ENCODE results near the gene ESRRG.

Gene ESRRG

DNA sequence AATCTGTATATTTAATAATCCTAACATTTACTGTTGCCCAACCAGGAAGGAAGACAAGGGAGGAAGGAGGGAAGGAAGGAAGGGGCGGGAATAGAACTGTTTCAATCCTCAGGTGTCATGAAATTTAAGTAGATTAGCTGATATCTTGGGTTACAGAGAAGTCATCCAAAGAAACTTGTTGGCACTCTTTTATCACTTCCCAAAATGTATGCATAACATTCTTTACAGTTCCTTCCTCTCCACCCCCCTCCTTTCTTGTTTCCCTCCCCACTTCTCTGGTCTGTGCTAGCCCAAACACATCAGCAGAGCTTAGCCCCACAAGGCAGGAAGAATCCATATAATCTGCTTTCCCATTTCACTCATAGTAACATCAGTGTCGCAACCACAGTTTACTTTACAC lies 110.9 kb downstream of the ESRRG start:
- no peak for DNase-seq (ENCODE audit: low read depth in 1 of 2, low spot score in 1 of 2)
- TF ChIP-seq JUND (IDR thresholded peaks at IDR 0.05; ENCODE audit: low read depth), result no peak
- in situ Hi-C loops (cut with HindIII; ENCODE audit: low pct_unique_long_range_greater_than_20kb, low sequenced_read_pairs), result no loop called here

DNA sequence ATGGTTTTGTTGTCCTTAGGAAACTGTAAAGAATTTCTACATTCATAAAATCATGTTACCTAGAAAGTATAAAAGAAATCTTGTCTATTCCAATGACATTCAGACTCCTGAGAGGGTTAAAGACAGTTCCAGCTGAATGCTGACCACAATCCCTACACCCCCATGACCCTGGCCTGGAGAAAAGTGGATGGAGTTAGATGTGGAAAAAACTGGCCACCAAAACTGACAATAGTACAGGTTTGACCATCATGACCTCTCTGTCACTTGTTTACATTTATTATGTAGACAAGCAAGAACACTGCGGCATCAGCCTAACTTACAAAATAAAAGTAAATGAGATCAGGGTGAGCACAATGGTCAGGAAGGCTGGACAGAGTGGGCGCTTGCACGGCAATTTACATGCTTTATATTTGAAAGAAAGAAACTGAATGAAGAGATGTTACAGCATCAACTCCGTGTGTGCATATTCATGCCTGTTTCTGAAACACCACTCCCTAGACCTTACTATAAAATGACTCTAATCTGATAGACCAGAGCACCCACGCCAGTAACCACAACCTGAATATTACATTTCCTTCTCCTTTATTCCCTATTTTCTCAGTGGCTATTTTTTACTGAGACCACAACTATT lies 116.0 kb downstream of the ESRRG start:
- in situ Hi-C loops (cut with HindIII; ENCODE audit: low pct_unique_long_range_greater_than_20kb, low sequenced_read_pairs), result no loop called here
- TF ChIP-seq JUND (IDR thresholded peaks at IDR 0.05; ENCODE audit: low read depth), result no peak
- no peak for DNase-seq (ENCODE audit: low read depth in 1 of 2, low spot score in 1 of 2)

DNA sequence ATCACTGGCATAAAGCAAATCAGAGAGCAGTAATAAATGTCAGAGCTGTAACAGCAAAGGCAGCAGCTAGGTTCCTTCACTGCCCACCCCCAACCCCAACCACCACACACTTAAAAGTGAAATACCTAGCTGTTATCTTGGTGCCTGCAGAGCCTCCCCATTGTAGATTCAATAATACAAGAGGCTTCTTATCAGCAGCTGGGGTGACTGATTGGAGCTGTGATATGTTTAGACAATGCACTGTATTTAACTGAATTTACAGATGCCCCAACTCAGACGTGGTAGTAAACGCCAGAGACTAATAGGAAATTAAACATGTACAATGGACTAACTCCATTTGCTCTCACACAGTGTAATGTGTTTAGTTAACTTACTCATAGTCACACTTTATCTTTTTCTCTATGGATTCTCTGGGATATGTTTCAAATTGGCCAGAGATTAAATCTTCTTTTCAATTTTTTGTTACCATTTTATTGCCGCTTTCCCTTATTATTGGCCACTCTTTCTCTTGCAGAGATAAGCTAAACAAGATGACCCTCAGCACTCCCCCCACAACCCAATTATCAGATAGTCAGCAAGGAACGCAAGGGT lies 117.1 kb downstream of the ESRRG start:
- TF ChIP-seq JUND (IDR thresholded peaks at IDR 0.05; ENCODE audit: low read depth), result no peak
- in situ Hi-C loops (cut with HindIII; ENCODE audit: low pct_unique_long_range_greater_than_20kb, low sequenced_read_pairs), result no loop called here
- no peak for DNase-seq (ENCODE audit: low read depth in 1 of 2, low spot score in 1 of 2)

DNA sequence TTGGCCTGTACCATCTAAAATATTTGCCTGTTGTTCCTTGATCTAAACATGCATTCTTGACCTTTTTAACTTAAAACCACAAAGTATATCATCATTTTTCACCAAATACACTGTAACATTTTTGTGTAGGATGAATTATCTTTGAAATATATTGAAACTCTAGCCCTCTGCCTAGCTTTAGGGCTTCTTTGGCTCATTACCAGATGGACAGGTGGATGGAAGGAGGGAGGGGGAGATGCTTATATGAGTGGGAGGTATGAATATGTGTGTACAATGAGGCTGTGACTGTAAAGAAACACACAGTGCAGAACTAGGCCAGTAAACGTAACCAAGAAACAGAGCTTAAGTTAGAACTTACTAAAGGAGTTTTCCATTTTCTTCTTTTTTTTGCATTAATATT lies 118.5 kb downstream of the ESRRG start:
- TF ChIP-seq JUND (IDR thresholded peaks at IDR 0.05; ENCODE audit: low read depth), result no peak
- in situ Hi-C loops (cut with HindIII; ENCODE audit: low pct_unique_long_range_greater_than_20kb, low sequenced_read_pairs), result no loop called here
- DNase-seq (ENCODE audit: low read depth in 1 of 2, low spot score in 1 of 2), result no peak

DNA sequence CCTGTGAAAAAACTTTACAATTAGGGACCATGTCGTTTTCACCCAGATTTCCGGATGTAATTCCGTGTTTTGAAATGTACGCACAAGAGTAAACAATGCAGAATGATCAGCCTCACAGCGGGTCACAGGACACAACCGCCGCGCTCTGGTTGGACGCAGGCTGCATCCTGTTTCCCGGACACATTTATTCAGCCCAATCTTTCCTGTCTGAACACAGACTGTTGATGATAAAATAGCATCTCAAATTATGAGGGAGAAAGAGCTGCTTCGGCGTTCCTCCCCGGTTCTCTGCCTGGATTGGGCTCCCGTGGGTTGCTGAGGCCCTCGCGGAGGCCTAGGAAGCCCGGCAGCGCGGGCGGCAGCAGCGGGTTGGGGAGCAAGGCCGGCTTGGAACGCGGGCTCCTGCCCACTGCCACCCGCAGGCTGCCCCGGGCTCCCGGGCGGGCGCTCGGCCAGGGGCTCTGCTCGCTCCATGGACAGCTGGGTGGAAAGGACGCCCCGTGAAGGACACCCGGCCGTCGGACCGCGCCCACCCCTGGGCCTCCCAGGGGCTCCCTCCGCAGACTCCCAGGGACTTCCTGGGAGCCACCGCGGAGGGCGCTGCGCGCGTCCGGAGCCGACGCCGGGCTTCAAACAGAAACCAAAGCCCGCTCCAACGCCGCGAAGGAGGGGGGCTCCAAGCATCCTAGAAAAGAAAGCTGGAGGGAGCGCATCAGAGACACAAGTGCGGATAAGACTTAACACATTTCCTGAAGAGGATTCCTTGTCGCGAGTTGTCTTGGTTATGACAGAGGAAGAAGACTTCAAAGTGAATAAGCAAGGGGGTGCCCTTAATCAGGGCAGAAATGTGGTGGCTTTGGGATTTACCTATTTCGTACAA lies 122.3 kb downstream of the ESRRG start:
- peak; percentile 86 to 88 for DNase-seq (ENCODE audit: low read depth in 1 of 2, low spot score in 1 of 2)
- no peak for TF ChIP-seq JUND (IDR thresholded peaks at IDR 0.05; ENCODE audit: low read depth)
- in situ Hi-C loops (cut with HindIII; ENCODE audit: low pct_unique_long_range_greater_than_20kb, low sequenced_read_pairs), result no loop called here

DNA sequence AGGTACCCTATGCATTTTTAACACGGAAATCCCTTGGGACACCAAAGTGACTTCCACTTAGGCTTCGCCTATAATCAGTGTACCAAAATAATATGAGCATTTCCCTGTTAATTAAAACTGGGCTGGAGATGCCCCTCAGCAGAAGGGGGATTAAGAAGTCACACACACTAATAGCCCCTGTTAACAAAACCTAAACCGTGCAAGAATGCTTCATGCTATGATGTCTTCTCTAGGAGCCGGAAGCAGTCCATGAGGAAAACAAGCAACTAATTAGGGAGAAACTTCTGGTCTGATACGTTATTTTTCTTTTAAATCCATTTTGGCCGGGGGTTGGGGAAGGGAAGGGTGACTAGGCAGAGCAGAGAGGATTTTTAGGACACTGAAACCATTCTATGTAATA lies 123.4 kb downstream of the ESRRG start:
- no peak for TF ChIP-seq JUND (IDR thresholded peaks at IDR 0.05; ENCODE audit: low read depth)
- no peak for DNase-seq (ENCODE audit: low read depth in 1 of 2, low spot score in 1 of 2)
- in situ Hi-C loops (cut with HindIII; ENCODE audit: low pct_unique_long_range_greater_than_20kb, low sequenced_read_pairs), result no loop called here

DNA sequence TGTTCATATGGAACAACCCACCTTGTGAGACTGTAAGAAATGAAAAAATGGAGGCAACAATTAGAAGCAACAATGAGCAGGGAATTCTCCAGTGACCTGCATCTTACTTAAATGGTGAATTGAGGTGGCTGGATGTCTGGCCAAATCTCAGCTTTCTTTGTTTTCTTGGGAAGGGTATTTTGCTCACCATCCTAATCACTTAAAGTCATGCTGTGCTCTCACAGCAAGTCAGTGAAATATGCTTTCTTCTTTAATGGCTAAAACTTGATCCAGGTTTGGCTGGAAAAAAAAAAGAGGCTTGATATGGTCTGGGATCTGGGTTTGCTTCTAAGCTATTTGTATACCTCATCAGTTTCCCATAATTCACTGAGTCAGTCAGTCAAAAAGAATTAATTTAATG lies 124.8 kb downstream of the ESRRG start:
- in situ Hi-C loops (cut with HindIII; ENCODE audit: low pct_unique_long_range_greater_than_20kb, low sequenced_read_pairs), result no loop called here

DNA sequence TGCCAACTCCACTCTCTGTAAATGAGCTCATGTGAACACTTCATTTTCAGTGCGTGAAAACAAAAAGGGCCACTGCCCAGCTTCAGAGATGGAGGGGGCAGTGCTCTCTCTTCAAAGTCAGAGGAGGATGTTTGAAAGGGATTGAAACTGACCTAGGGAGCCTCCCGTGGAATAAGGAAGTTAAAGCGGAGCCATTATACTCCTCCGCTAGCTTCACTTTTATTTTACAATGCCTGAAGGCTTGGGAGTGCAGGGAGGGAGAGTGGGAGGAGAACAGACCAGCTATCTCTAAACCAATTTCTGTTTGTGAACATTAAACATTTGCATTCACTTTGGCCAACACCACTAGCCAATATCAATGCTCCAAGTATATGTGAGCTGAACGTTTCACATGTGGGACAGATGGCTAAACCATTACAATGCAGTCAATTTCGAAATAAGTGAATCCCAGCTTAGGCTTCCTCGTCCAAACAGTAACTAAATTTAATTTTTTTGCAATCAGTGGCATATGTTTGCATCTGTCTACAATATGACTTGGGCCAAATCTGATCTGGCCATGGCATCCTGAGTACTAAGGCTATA lies 126.9 kb downstream of the ESRRG start:
- in situ Hi-C loops (cut with HindIII; ENCODE audit: low pct_unique_long_range_greater_than_20kb, low sequenced_read_pairs), result no loop called here
- TF ChIP-seq JUND (IDR thresholded peaks at IDR 0.05; ENCODE audit: low read depth), result no peak
- peak in 1 of 2 experiments; percentile 56 for DNase-seq (ENCODE audit: low read depth in 1 of 2, low spot score in 1 of 2)

More for the DNA sequence above, 124.8 kb downstream of the ESRRG start:
- no peak for TF ChIP-seq JUND (IDR thresholded peaks at IDR 0.05; ENCODE audit: low read depth)
- no peak for DNase-seq (ENCODE audit: low read depth in 1 of 2, low spot score in 1 of 2)

DNA sequence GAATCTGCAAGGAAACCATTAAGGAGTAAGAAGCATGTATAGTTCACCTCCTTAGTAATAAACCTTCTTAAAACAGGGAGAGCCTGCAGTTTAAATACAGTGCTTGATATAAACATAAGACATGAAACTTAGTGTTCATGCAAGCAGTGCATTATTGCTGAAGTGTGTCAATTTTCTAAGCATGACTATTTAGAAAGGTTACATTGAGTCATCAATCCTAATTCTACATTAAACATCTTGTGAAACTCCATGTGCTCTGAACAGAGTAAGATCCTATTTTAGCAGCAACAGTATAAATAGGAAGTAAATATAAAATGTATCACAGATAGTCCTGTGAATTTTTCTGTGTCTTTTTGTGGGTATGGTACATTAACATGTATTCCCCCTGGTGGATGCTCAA lies 135.5 kb downstream of the ESRRG start:
- DNase-seq (ENCODE audit: low read depth in 1 of 2, low spot score in 1 of 2), result no peak
- in situ Hi-C loops (cut with HindIII; ENCODE audit: low pct_unique_long_range_greater_than_20kb, low sequenced_read_pairs), result no loop called here
- TF ChIP-seq JUND (IDR thresholded peaks at IDR 0.05; ENCODE audit: low read depth), result no peak

DNA sequence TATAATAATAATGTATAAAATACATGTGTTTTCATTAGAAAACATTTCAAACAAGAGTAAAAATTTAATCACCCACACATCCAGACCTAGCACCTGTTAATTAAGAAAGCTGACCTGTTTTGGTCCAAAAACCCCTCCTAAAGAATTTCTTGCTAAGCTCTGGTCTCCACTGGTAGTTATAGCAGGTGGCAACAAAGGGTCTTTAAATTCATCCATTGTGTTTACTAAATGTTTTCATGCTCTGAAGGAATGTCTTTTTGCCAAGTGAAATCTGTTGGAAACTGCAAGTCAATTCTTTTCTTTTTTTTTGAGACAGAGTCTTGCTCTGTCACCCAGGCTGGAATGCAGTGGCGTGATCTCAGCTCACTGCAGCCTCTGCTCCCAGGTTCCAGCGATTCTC lies 141.1 kb downstream of the ESRRG start:
- DNase-seq (ENCODE audit: low read depth in 1 of 2, low spot score in 1 of 2), result no peak
- in situ Hi-C loops (cut with HindIII; ENCODE audit: low pct_unique_long_range_greater_than_20kb, low sequenced_read_pairs), result no loop called here
- TF ChIP-seq JUND (IDR thresholded peaks at IDR 0.05; ENCODE audit: low read depth), result no peak

DNA sequence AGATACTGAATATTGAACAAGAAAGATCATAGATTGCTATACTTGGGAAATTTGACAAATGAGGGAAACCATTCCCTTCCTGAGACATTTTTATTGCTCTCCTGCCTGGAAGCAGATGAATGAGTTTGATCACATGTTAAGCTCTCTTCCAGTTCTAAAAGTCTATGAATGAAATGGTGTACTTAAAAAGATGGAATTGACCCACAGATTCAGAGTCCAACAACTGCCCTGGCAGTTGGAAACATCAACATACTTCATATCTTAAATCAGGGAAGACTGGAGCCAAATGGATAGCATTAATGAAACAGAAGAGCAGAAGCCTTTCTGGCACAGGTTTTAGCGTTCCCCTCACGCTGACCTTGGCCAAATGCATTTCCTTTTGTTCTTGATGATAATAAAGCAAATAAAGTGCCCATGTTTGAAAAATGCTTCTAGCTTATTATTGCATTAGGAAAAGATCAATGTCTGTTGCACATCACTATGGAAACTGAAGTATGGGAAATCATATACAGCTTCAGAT lies 142.6 kb downstream of the ESRRG start:
- no peak for TF ChIP-seq JUND (IDR thresholded peaks at IDR 0.05; ENCODE audit: low read depth)
- in situ Hi-C loops (cut with HindIII; ENCODE audit: low pct_unique_long_range_greater_than_20kb, low sequenced_read_pairs), result no loop called here
- no peak for DNase-seq (ENCODE audit: low read depth in 1 of 2, low spot score in 1 of 2)

DNA sequence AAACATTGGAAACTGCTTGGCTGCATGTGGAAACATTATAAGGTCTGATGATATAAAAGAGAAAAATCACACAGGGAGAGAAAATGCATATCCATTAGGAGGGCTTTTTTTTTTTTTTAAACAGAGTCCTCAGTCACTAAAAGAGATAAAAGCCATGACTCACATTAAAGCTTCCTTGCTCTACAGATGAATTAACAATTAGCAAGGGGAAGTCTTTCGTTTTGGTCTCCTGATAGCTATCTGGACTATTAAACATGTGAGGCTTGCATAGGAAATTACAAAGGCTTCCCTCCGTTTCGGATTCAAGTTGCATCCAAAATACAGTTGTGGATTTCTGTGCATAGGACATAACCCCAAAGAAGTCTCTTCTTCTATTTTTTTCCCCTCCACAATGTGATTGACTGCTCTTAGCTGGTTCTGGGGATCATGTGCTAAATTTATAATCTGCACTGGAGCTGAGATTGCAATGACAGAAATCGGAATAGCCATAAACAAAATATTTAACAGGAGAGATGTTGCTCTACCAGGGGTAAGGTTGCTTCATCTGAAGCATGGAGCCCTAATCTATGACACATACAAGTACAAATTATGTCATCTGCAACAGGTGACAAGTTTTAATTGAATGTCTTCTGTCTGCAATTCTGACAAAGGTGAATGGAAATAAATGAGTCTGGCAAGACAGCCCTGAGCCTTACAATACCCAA lies 146.8 kb downstream of the ESRRG start:
- no peak for TF ChIP-seq JUND (IDR thresholded peaks at IDR 0.05; ENCODE audit: low read depth)
- in situ Hi-C loops (cut with HindIII; ENCODE audit: low pct_unique_long_range_greater_than_20kb, low sequenced_read_pairs), result no loop called here

More for the DNA sequence above, 146.8 kb downstream of the ESRRG start:
- DNase-seq (ENCODE audit: low read depth in 1 of 2, low spot score in 1 of 2), result no peak

Data from T47D (cell line).